ENCODE measurements around the gene CREG2.

DNA sequence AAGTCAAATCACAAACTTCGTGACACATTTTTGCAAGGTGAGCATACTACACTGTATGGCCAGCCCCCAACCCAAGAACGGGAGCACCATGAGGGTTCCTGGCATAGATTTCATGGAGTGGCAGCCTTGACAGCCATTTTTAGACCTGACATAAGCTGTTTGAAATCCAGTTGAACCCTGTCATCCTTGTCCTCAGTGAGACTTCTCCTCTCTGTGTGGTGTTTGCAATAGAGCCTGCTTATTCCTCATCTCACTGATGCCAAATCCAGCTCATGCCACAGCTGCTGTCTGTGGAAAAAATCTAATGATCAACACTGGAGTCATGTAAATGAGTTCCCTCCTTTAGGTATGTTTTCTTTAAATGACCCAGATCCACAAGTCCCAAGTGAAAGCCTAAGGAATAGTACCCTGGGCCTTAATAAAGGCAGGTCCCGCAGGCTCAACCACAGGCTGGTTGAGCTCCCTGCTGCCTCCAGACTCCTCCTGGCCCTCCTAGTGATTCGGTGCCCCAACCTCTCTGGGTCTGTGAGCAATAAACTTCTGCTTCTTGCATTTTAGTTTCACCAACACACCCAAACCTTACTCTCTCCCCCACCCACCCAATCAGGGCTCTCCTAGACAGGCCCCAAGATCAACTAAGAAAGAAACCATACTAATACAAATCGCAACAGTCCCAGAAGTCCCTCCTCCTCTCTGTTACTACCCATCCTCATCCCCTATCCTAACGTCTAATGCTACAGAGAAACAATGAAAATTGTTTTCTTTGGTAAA lies 8.4 kb upstream of the CREG2 start:
- no peak for TF ChIP-seq CTCF (IDR thresholded peaks at IDR 0.05; ENCODE audit: low read length)
- TF ChIP-seq EZH2 (optimal IDR thresholded peaks at IDR 0.05; ENCODE audit: low read depth, low read length): no peak
- TF ChIP-seq EZH2phosphoT487 (IDR thresholded peaks at IDR 0.05; ENCODE audit: low read length): no peak
